ENCODE results near the gene DISP2.
A peak's percentile ranks its signal among the peaks of the same experiment; 100 is the strongest.

Gene DISP2

GRCh38 chr15:40365016-40365415 lies 7.0 kb downstream of the DISP2 start:
- Histone ChIP-seq H3K27ac (no peak overlapping the region), H3K4me3 (no peak overlapping the region)
- TF ChIP-seq, protein P1, sequence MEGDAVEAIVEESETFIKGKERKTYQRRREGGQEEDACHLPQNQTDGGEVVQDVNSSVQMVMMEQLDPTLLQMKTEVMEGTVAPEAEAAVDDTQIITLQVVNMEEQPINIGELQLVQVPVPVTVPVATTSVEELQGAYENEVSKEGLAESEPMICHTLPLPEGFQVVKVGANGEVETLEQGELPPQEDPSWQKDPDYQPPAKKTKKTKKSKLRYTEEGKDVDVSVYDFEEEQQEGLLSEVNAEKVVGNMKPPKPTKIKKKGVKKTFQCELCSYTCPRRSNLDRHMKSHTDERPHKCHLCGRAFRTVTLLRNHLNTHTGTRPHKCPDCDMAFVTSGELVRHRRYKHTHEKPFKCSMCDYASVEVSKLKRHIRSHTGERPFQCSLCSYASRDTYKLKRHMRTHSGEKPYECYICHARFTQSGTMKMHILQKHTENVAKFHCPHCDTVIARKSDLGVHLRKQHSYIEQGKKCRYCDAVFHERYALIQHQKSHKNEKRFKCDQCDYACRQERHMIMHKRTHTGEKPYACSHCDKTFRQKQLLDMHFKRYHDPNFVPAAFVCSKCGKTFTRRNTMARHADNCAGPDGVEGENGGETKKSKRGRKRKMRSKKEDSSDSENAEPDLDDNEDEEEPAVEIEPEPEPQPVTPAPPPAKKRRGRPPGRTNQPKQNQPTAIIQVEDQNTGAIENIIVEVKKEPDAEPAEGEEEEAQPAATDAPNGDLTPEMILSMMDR (IDR thresholded peaks at IDR 0.05): no peak
- no peak for DNase-seq (ENCODE audit: low spot score)

- TF ChIP-seq, protein P1 (IDR thresholded peaks at IDR 0.05): no peak
- no peak overlapping the region for H3K4me3 ChIP-seq
- no peak for DNase-seq (ENCODE audit: low spot score)
- H3K27ac ChIP-seq: no peak overlapping the region
Measured at GRCh38 chr15:40365624-40366456, 7.8 kb downstream of the DISP2 start.

- DNase-seq (ENCODE audit: low spot score): no peak
- Histone ChIP-seq H3K27ac (peak overlapping the region in 1 of 2 donors; percentile 59), H3K4me3 (no peak overlapping the region)
- TF ChIP-seq, protein P1 (IDR thresholded peaks at IDR 0.05): no peak
Measured at GRCh38 chr15:40366457-40367370, 8.7 kb downstream of the DISP2 start.

DNA sequence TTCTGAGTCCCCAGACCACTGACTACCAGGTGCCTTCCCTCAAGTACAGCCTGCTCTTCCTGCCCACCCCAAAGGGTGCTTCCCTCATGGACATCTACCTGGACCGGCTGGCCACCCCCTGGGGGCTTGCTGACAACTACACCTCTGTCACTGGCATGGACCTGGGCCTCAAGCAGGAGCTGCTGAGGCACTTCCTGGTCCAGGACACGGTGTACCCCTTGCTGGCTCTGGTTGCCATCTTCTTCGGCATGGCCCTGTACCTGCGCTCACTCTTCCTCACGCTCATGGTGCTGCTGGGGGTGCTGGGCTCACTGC lies 9.3 kb downstream of the DISP2 start:
- H3K27ac ChIP-seq: peak overlapping the region; percentile 12 to 59

DNA sequence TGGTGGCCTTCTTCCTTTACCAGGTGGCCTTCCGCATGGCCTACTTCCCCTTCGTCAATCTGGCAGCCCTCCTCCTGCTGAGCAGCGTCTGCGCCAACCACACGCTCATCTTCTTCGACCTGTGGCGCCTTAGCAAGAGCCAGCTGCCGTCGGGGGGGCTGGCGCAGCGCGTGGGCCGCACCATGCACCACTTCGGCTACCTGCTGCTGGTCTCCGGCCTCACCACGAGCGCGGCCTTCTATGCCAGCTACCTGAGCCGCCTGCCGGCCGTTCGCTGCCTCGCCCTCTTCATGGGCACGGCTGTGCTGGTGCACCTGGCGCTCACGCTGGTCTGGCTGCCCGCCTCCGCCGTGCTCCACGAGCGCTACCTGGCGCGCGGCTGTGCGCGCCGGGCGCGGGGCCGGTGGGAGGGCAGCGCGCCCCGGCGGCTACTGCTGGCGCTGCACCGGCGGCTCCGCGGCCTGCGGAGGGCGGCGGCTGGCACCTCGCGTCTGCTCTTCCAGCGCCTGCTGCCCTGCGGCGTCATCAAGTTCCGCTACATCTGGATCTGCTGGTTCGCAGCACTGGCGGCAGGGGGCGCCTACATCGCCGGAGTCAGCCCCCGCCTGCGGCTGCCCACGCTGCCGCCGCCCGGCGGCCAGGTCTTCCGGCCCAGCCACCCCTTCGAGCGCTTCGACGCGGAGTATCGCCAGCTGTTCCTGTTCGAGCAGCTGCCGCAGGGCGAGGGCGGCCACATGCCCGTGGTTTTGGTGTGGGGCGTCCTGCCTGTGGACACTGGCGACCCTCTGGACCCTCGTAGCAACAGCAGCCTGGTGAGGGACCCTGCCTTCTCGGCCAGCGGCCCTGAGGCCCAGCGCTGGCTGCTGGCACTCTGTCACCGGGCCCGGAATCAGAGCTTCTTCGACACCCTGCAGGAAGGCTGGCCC lies 9.9 kb downstream of the DISP2 start:
- Histone ChIP-seq H3K27ac (peak overlapping the region; percentile 12 to 59), H3K4me3 (peak overlapping the region; percentile 66)
- TF ChIP-seq, protein P1 (IDR thresholded peaks at IDR 0.05): peak; percentile 71
- DNase-seq (ENCODE audit: low spot score): no peak

More for the DNA sequence above, 9.3 kb downstream of the DISP2 start:
- TF ChIP-seq, protein P1 (IDR thresholded peaks at IDR 0.05): no peak
- DNase-seq (ENCODE audit: low spot score): no peak
- H3K4me3 ChIP-seq: peak overlapping the region; percentile 66

DNA sequence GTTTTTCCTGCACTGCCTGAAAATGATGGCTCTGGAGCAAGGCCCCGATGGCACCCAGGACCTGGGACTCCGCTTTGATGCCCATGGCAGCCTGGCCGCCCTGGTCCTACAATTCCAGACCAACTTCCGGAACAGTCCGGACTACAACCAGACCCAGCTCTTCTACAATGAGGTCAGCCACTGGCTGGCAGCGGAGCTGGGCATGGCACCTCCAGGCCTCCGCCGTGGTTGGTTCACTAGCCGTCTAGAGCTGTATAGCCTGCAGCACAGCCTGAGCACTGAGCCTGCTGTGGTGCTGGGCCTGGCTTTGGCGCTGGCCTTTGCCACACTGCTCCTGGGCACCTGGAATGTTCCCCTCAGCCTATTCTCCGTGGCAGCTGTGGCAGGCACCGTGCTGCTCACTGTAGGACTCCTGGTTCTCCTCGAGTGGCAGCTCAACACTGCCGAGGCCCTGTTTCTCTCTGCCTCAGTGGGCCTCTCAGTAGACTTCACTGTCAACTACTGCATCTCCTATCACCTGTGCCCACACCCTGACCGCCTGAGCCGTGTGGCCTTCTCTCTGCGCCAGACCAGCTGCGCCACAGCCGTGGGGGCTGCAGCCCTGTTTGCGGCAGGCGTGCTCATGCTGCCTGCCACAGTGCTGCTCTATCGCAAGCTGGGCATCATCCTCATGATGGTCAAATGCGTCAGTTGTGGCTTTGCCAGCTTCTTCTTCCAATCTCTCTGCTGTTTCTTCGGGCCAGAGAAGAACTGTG lies 10.9 kb downstream of the DISP2 start:
- Histone ChIP-seq H3K27ac (no peak overlapping the region), H3K4me3 (no peak overlapping the region)
- DNase-seq (ENCODE audit: low spot score): no peak
- TF ChIP-seq, protein P1 (IDR thresholded peaks at IDR 0.05): no peak

Data from coronary artery (tissue), 2 donors.